Keratinocyte (primary cell): ENCODE results near the gene TTLL13. TPM values are rescaled to one million over a fixed set of nuclear protein-coding genes. Genes with fewer than 3 reads are reported as not detected.

Source experiments
- DNase-seq: peaks from one replicate; pipeline ENCODE4 v3.0.0-alpha.2; 2011; ENCODE audit warnings: low read depth, missing footprints, low spot score
- FAIRE-seq: peaks from 2 replicates; lab custom pipeline; 2011; peaks lifted over from hg19 to GRCh38; lab: Jason Lieb, UNC
- H2AFZ ChIP-seq: 2 replicates; pipeline ENCODE4 v1.6.0; 2012; ENCODE audit warnings: low read length, control low read depth, inconsistent platforms; ENCODE audit not compliant: control insufficient read depth
- H3K27ac ChIP-seq: 2 replicates; pipeline ENCODE4 v1.5.1; 2011; ENCODE audit warnings: low read length; ENCODE audit not compliant: control insufficient read depth, insufficient read depth
- H3K27me3 ChIP-seq: 3 replicates; pipeline ENCODE4 v1.6.0; 2011; ENCODE audit warnings: low read length; ENCODE audit not compliant: control insufficient read depth, insufficient read depth; ENCODE audit errors: extremely low read depth
- H3K36me3 ChIP-seq, 2 experiments: 2 replicates in 1 of 2; 3 replicates in 1 of 2; pipeline ENCODE4 v1.5.1; 2011; ENCODE audit warnings: low read length in 2 of 2, mild to moderate bottlenecking in 1 of 2; ENCODE audit not compliant: control insufficient read depth in 2 of 2, insufficient read depth in 2 of 2; ENCODE audit errors: extremely low read depth in 1 of 2
- H3K4me1 ChIP-seq: 3 replicates; pipeline ENCODE4 v1.5.1; 2011; ENCODE audit warnings: low read length; ENCODE audit not compliant: control insufficient read depth, insufficient read depth; ENCODE audit errors: extremely low read depth
- H3K4me2 ChIP-seq: 3 replicates; pipeline ENCODE4 v1.6.0; 2011; ENCODE audit warnings: low read depth, low read length; ENCODE audit not compliant: control insufficient read depth, insufficient read depth; ENCODE audit errors: extremely low read depth
- H3K4me3 ChIP-seq, 3 experiments: fragments of 200-600 bp in 1 of 3; sonication (generic) in 1 of 3; 2 replicates in 2 of 3; 3 replicates in 1 of 3; pipeline ENCODE4 v1.5.1; 2011 to 2016; ENCODE audit warnings: low read length in 3 of 3, mild to moderate bottlenecking in 3 of 3, control low read depth in 2 of 3, inconsistent platforms in 1 of 3, low read depth in 1 of 3, mixed read lengths in 1 of 3, mixed run types in 1 of 3, moderate library complexity in 1 of 3; ENCODE audit not compliant: control insufficient read depth in 2 of 3, insufficient read depth in 2 of 3; ENCODE audit errors: extremely low read depth in 1 of 3
- H3K79me2 ChIP-seq: 2 replicates; pipeline ENCODE4 v1.6.0; 2012; ENCODE audit warnings: low read length; ENCODE audit not compliant: control insufficient read depth, insufficient read depth
- H3K9ac ChIP-seq: 3 replicates; pipeline ENCODE4 v1.6.0; 2011; ENCODE audit warnings: low read length; ENCODE audit not compliant: control insufficient read depth, insufficient read depth; ENCODE audit errors: extremely low read depth
- H3K9me1 ChIP-seq: 3 replicates; pipeline ENCODE4 v1.6.0; 2011; ENCODE audit warnings: low read length; ENCODE audit not compliant: control insufficient read depth, insufficient read depth; ENCODE audit errors: extremely low read depth
- H3K9me3 ChIP-seq: 2 replicates; pipeline ENCODE4 v1.5.1; 2012; ENCODE audit warnings: low read depth, low read length; ENCODE audit not compliant: control insufficient read depth
- H4K20me1 ChIP-seq: 3 replicates; pipeline ENCODE4 v1.6.0; 2011; ENCODE audit warnings: low read length; ENCODE audit not compliant: control insufficient read depth, insufficient read depth; ENCODE audit errors: extremely low read depth
- EZH2 ChIP-seq: IDR thresholded peaks from one replicate; pipeline ENCODE4 v1.6.1; 2012; ENCODE audit warnings: inconsistent platforms, mild to moderate bottlenecking, low read length, moderate library complexity
- dilution Hi-C: fragments of 300-500 bp; cut with MboI; formaldehyde crosslinking; loops from one replicate; pipeline ENCODE4 v1.7.0; 2020; ENCODE audit warnings: low sequenced_read_pairs; ENCODE audit not compliant: extremely low pct_ligation_motif_present
- polyA plus RNA-seq, 5 experiments: library from polyadenylated mRNA; depleted of rRNA in 3 of 5; stranded (reverse) in 3 of 5; stranded (forward) in 1 of 5; unstranded in 1 of 5; fragments of >200 nt; gene quantifications; 1 replicate in 1 of 5; 2 replicates in 3 of 5; 3 replicates in 1 of 5; pipeline versions ENCODE4 v1.2.1 to v1.2.3, GENCODE V29; 2011 to 2012; ENCODE audit warnings: missing spikeins in 2 of 5, low read depth in 1 of 5, low replicate concordance in 1 of 5
- small RNA-seq, 3 experiments: library from RNA; depleted of rRNA; stranded (forward); fragments of <200 nt; gene quantifications; one replicate each; pipeline ENCODE3, GENCODE V24; 2012; ENCODE audit warnings: low read depth in 3 of 3, low replicate concordance in 1 of 3; ENCODE audit not compliant: insufficient read length in 3 of 3

The TTLL13 gene
- polyA plus RNA-seq, 1 donor (not counting 4 experiments of a cell fraction or from before 2014, with no cell fraction given): 0.07 TPM

- no peak for DNase-seq
- H3K9me3 ChIP-seq: no peaks in the 10 kb centered on the region
- no peak for FAIRE-seq
- no peak overlapping the region for H3K9ac ChIP-seq
- no peak overlapping the region for H2AFZ ChIP-seq
- TF ChIP-seq EZH2: no peak
- H3K9me1 ChIP-seq: no peaks in the 10 kb centered on the region
- H3K27ac ChIP-seq: no peak overlapping the region
- H3K79me2 ChIP-seq: no peaks in the 10 kb centered on the region
- H3K27me3 ChIP-seq: no peaks in the 10 kb centered on the region
- H3K36me3 ChIP-seq: no peaks in the 10 kb centered on the region
- no peak overlapping the region for H3K4me3 ChIP-seq
- dilution Hi-C loops: no loop called here
- no peaks in the 10 kb centered on the region for H4K20me1 ChIP-seq
- H3K4me2 ChIP-seq: no peak overlapping the region
- H3K4me1 ChIP-seq: no peaks in the 10 kb centered on the region
These were observed 59.7 kb downstream of the TTLL13 start for GRCh38 chr15:90309020-90309419.

Small RNAs within 50 kb of the gene (small RNA-seq; reads per million reads assigned to genes)
- gene AC091167.3 (0 reads per million in 3 experiments), gene RN7SL736P (0 reads per million in 3 experiments)

Other genes starting within 250 kb of the TTLL13 start
- 3.9 to 5.4 TPM (median 4.5 TPM) in 3 replicates for gene ZNF710, start 248.2 kb upstream of the TTLL13 start, polyA plus RNA-seq
- gene IDH2, start 147.1 kb upstream of the TTLL13 start, polyA plus RNA-seq: 23.5 to 28.3 TPM (median 27.9 TPM) in 3 replicates
- gene SEMA4B, start 48.2 kb upstream of the TTLL13 start, polyA plus RNA-seq: 58.7 to 95.1 TPM (median 72.7 TPM) in 3 replicates
- 70.9 to 83.0 TPM (median 80.6 TPM) in 3 replicates for gene CIB1, start 15.6 kb upstream of the TTLL13 start, polyA plus RNA-seq
- gene GDPGP1, start 15.3 kb upstream of the TTLL13 start, polyA plus RNA-seq: 0.92 to 2.7 TPM (median 1.0 TPM) in 3 replicates
- gene NGRN, start 16.1 kb downstream of the TTLL13 start, polyA plus RNA-seq: 46.3 to 60.0 TPM (median 54.9 TPM) in 3 replicates
- gene ZNF774, start 102.7 kb downstream of the TTLL13 start, polyA plus RNA-seq: 2.0 to 2.3 TPM (median 2.2 TPM) in 3 replicates
- gene IQGAP1, start 138.7 kb downstream of the TTLL13 start, polyA plus RNA-seq: 219 to 310 TPM (median 253 TPM) in 3 replicates